HG03521 (cell line): Measurements from ENCODE around the gene USP12.

Source experiments
- ATAC-seq: cut with Tn5 transposase; IDR thresholded peaks from one replicate; pipeline ENCODE4 v1.9.1; 2021; ENCODE audit warnings: mild to moderate bottlenecking, moderate library complexity; ENCODE audit not compliant: unreplicated experiment

Gene USP12

GRCh38 chr13:27186295-27186694, 14.7 kb upstream of the USP12 start:
- ATAC-seq, result no peak

GRCh38 chr13:27183561-27184147, 12.0 kb upstream of the USP12 start:
- ATAC-seq, result no peak

- no peak for ATAC-seq
Measured at GRCh38 chr13:27182844-27183497, 11.4 kb upstream of the USP12 start.

- ATAC-seq, result no peak
Measured at GRCh38 chr13:27182054-27182453, 10.4 kb upstream of the USP12 start.

GRCh38 chr13:27177852-27178251, 6.2 kb upstream of the USP12 start:
- ATAC-seq, result no peak

GRCh38 chr13:27176470-27177410, 5.1 kb upstream of the USP12 start:
- no peak for ATAC-seq

GRCh38 chr13:27174766-27175455, 3.3 kb upstream of the USP12 start:
- ATAC-seq, result no peak

GRCh38 chr13:27172495-27172842, 858 bp upstream of the USP12 start:
- ATAC-seq, result no peak

GRCh38 chr13:27171827-27172494, 350 bp upstream of the USP12 start:
- peak; percentile 74 for ATAC-seq

- peak; percentile 3 for ATAC-seq
Measured at GRCh38 chr13:27170516-27171243, 931 bp downstream of the USP12 start.

- ATAC-seq, result no peak
Measured at GRCh38 chr13:27170221-27170515, 1.4 kb downstream of the USP12 start.

GRCh38 chr13:27168906-27169657, 2.5 kb downstream of the USP12 start:
- ATAC-seq, result no peak

GRCh38 chr13:27168086-27168485, 3.5 kb downstream of the USP12 start:
- no peak for ATAC-seq

GRCh38 chr13:27166313-27166712, 5.3 kb downstream of the USP12 start:
- ATAC-seq, result no peak

- ATAC-seq, result no peak
Measured at GRCh38 chr13:27161980-27162379, 9.6 kb downstream of the USP12 start.

- no peak for ATAC-seq
Measured at GRCh38 chr13:27161423-27161822, 10.2 kb downstream of the USP12 start.

GRCh38 chr13:27160657-27161295, 10.8 kb downstream of the USP12 start:
- no peak for ATAC-seq

- no peak for ATAC-seq
Measured at GRCh38 chr13:27159806-27160563, 11.6 kb downstream of the USP12 start.
